GM19467 (cell line): Measurements from ENCODE around the gene PIK3R6.
"Not testable (repeated sequence)": the region's sequence is repeated elsewhere in the genome, so short reads cannot be mapped to it uniquely, and the experiment has no call there.

ENCODE experiments used
- ATAC-seq: cut with Tn5 transposase; IDR thresholded peaks from one replicate; pipeline ENCODE4 v1.9.1; 2021; ENCODE audit warnings: mild to moderate bottlenecking, moderate library complexity; ENCODE audit not compliant: unreplicated experiment

PIK3R6 gene

GRCh38 chr17:8894202-8894671, 26.8 kb upstream of the PIK3R6 start:
- ATAC-seq: no peak

- no peak for ATAC-seq
Measured at GRCh38 chr17:8893621-8894201, 26.2 kb upstream of the PIK3R6 start.

GRCh38 chr17:8893059-8893458, 25.6 kb upstream of the PIK3R6 start:
- no peak for ATAC-seq

- no peak for ATAC-seq
Measured at GRCh38 chr17:8892338-8892690, 24.8 kb upstream of the PIK3R6 start.

DNA sequence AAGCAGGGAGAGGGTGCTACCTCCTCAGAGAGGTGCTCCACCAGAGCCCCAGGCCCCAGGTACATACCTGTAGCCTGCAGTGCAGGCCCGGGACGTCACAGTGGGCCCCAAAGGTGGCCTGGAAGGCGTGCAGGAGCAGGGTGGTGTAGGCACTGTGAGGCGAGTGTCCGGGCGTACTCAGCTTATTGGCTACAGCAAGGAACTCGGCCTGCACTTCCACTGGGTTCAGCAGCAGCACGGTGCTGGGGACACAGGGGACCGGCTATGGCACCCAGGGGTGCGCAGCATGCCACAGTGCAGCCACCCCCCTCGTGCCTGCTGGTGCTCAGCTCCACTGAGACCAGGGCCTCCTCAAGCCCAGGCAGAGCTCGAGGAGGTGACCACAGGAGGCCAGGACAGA, 23.2 kb upstream of the PIK3R6 start:
- ATAC-seq: no peak

GRCh38 chr17:8889458-8890210, 22.2 kb upstream of the PIK3R6 start:
- ATAC-seq: no peak

- ATAC-seq: no peak
Measured at GRCh38 chr17:8888704-8889302, 21.3 kb upstream of the PIK3R6 start.

- no peak for ATAC-seq
Measured at GRCh38 chr17:8887834-8888703, 20.6 kb upstream of the PIK3R6 start.

DNA sequence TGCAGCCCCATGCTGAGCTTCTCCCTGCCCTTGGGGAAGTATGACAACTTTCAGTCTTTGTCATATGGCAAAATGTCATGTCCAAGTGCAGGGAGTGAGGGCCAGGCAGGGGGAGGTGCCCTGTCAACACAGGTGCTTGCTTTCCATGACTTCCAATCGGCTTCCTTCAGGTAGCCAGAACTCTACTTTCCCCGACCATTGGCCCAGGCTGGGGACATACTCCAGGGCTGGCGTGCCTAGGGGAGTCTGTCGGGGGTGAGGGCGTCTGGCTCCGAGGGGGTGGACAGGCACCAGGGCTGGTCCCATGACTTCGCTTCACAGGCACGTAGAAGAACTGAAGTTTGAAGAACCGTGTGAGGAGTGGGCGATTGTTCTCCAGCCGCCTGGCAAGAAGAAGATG, 19.8 kb upstream of the PIK3R6 start:
- no peak for ATAC-seq

DNA sequence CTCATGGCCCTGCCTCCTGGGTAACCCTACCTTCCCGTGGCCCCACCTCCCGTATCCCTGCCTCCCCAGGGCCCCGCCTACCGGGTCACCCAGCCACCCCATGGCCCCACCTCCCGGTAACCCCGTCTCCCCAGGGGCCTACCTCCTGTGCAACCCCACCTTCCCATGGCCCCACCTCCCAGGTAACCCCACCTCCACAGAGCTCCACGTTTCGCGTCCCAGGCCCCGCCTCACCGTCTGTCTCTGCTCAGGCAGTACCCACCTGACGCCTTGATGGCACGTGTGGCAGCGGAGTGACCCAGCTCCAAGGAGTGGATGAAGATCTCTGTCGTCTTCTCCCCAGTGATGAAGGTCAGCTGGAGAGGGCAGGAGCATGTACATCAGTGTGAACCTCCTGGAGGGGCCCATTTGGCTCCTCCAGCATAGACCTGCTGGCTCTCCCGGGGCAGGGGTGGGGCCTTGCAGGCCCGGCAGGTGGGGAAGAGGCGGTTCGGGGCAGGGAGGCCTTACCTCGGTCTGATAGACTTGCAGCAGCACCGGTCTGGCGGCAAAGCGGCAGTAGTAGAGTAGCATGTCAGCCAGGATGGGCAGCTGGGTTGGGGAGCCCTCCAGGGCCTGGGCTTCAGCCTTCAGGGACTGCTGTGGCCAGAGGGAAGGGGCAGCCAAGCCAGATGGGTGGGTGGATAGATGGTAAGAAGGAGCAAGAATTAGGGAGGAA, 18.7 kb upstream of the PIK3R6 start:
- ATAC-seq: no peak

GRCh38 chr17:8885163-8885966, 17.9 kb upstream of the PIK3R6 start:
- ATAC-seq: not testable (repeated sequence)

- ATAC-seq: no peak
Measured at GRCh38 chr17:8884336-8884990, 17.0 kb upstream of the PIK3R6 start.

DNA sequence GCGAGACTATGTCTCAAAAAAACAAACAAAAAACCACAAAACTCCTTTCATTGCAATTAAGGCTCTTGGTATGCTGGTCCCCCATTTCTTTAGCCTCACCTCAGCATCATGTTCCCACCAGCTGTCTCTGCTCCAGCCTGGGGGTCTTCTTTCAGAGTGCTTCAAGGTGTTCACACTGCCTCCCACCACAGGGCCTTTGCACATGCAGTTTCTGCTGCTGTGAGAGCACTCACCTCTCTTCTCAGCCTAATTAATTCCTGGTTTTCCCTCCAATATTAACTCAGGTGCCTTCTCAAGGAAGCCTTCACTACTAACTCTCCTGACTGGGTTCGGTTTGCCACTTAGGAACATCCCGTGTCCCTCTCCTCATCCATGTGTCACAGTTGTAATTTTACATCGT, 15.9 kb upstream of the PIK3R6 start:
- ATAC-seq: no peak

- no peak for ATAC-seq
Measured at GRCh38 chr17:8881606-8882005, 14.1 kb upstream of the PIK3R6 start.

DNA sequence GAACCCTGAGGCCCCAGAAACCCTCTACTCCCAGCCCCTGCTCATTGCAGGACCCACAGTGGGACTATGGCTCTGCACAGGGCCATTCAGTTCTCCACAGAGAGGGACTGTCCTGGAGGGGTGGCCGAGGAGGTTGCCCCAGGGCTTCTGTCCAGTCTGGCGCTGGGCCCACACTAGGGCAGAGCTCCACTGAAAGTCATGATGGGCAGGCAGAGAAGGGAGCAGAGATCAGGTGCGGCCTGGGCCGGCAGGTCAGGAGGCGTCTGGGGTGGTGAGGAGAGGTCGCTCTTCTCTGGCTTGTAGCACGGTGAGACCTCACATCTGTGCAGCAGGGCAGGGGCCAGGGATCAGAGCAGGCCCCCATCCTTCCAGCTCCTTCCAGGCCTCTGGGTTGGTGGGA, 13.0 kb upstream of the PIK3R6 start:
- no peak for ATAC-seq

DNA sequence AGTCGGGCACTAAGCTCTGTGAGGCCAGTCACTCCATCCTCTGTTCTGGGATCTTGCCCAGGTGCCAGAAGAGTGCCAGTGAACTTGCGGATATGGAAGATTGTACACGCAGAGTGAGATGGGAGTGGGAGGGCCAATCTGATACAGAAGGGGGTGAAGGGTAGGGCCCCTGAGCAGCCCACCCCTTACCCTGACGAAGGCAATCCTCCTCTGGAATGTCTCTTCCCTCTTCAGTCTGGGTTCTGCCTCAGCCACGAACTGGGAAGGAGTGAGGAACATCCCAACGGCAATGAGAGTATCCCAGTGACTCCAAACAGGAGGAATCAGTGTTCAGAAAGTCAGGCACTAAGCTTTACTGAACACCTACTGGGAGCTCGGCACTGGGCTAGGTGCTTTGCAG, 11.9 kb upstream of the PIK3R6 start:
- no peak for ATAC-seq

GRCh38 chr17:8877984-8878383, 10.5 kb upstream of the PIK3R6 start:
- no peak for ATAC-seq

DNA sequence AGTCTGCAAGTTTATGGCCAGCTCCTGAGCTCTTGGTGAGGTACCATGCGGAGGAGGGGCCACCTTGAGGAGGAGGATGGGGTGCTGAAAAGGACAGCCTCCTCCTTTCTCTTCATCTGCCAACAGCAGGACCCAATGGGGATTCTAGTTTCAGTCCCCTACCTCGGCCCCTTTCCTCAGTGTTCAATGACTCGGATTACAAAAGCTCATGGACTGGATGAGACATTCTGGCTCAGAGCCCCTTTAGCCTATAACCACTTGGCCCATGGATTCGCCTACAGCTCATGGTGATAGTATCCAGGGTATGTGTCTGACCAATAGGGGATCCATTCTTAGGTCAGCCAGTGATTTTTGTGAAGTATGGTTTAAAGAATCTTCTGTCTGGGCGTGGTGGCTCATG, 8.5 kb upstream of the PIK3R6 start:
- no peak for ATAC-seq

- ATAC-seq: no peak
Measured at GRCh38 chr17:8875436-8875835, 8.0 kb upstream of the PIK3R6 start.
